Type B pancreatic cell (in vitro differentiated cells): Measurements from ENCODE around the gene CD52. TPM values are rescaled to one million over a fixed set of nuclear protein-coding genes. Genes with fewer than 3 reads are reported as not detected.
A peak's percentile ranks its signal among the peaks of the same experiment; 100 is the strongest.

ENCODE experiments used
- DNase-seq: peaks from one replicate; pipeline ENCODE4 v3.0.0; 2021; ENCODE audit warnings: mixed read lengths; ENCODE audit not compliant: unreplicated experiment; ENCODE audit errors: extremely low spot score
- H3K27ac Mint-ChIP-seq: 2 replicates; pipeline ENCODE4 v1.8.0; 2021; ENCODE audit warnings: mild to moderate bottlenecking, mixed read lengths
- H3K27me3 Mint-ChIP-seq: 2 replicates; pipeline ENCODE4 v1.8.0; 2021; ENCODE audit warnings: mixed read lengths
- H3K36me3 Mint-ChIP-seq: 2 replicates; pipeline ENCODE4 v1.8.0; 2021; ENCODE audit warnings: mixed read lengths
- H3K4me1 Mint-ChIP-seq: one replicate; pipeline ENCODE4 v1.8.0; 2021; ENCODE audit warnings: mixed read lengths; ENCODE audit not compliant: unreplicated experiment
- H3K4me3 Mint-ChIP-seq: 2 replicates; pipeline ENCODE4 v1.8.0; 2021; ENCODE audit warnings: mild to moderate bottlenecking, mixed read lengths
- H3K9me3 Mint-ChIP-seq: 2 replicates; pipeline ENCODE4 v1.8.0; 2021; ENCODE audit warnings: mixed read lengths
- total RNA-seq: library from RNA; stranded (reverse); gene quantifications from 2 replicates; pipeline ENCODE4 v1.2.1, GENCODE V29; 2021; ENCODE audit warnings: low replicate concordance
- TF ChIP-seq, protein P1 (sequence below): fragments of 200-600 bp; sonication (generic); conservative IDR thresholded peaks from 2 replicates; pipeline ENCODE4 v1.5.0; 2021; ENCODE audit warnings: antibody characterized with exemption, mild to moderate bottlenecking

CD52 gene
- total RNA-seq, 1 donor from 2014 or later, result 0.75 TPM

DNA sequence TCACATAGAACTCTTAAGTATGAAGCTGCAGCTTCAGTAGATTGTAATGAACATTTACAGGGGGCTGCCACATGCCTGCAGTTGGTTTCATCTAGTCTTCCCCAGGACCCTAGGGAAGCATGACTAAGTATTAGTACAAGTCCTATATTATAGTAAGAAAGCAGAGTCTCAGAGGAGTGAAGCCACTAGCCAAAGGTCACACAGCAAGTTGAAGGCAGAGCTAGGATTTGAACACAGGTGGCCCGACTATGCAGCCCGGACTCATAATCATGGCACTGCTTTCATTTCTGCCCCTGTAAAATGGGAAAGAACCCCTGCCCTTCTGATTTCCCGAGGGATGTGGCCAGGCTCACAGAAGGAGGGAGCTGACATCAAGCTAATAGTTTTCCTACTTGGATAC, 44.6 kb downstream of the CD52 start:
- no peak for DNase-seq
- H3K36me3 Mint-ChIP-seq, result no peaks in the 10 kb centered on the region
- TF ChIP-seq, protein P1, sequence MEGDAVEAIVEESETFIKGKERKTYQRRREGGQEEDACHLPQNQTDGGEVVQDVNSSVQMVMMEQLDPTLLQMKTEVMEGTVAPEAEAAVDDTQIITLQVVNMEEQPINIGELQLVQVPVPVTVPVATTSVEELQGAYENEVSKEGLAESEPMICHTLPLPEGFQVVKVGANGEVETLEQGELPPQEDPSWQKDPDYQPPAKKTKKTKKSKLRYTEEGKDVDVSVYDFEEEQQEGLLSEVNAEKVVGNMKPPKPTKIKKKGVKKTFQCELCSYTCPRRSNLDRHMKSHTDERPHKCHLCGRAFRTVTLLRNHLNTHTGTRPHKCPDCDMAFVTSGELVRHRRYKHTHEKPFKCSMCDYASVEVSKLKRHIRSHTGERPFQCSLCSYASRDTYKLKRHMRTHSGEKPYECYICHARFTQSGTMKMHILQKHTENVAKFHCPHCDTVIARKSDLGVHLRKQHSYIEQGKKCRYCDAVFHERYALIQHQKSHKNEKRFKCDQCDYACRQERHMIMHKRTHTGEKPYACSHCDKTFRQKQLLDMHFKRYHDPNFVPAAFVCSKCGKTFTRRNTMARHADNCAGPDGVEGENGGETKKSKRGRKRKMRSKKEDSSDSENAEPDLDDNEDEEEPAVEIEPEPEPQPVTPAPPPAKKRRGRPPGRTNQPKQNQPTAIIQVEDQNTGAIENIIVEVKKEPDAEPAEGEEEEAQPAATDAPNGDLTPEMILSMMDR, result no peak
- H3K4me3 Mint-ChIP-seq, result peak overlapping the region; percentile 0
- peaks cover 8% of the 10 kb centered on the region for H3K4me1 Mint-ChIP-seq
- peaks cover 69% of the 10 kb centered on the region for H3K27me3 Mint-ChIP-seq
- no peak overlapping the region for H3K27ac Mint-ChIP-seq
- H3K9me3 Mint-ChIP-seq, result no peaks in the 10 kb centered on the region

DNA sequence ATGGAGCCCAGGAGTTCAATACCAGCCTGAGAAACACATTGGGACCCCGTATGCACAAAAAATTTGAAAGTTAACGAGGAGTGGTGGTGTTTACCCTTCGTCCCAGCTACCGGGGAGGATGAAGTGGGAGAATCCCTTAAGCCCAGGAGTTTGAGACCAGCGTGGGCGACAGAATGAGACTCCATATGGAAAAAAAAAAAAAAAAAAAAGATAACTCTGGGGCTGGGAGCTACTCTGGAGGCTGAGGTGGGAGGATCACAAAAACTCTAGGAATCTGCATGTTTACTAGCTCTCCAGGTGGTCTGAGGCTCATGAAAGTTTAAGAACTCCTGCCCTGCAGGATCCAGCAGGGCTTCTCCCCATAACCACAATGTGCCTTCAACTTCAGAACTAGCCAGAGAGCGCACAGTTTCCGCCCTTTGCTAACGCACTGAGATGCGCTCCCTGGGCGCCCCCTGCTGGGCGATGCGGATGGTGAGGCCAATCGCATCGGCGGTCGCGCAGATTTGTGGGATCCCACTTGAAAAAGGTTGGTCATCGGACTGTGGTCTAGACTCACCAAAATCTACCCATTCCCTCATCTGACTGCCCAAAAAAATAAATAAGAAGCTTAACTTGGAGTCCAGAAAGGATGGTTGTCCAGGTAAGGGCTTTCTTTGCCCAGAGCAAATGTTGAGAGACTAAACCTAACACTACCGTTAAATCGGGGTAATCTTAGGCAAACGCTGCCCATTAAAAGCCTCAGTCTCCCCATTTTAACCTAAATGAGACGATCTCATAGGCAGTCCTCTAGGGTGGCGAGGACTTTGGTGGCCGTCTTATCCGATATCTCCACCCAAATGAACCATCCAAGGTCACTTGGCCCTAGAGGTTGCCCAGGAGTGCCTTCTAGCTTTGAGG, 46.0 kb downstream of the CD52 start:
- Mint-ChIP-seq H3K9me3 (no peaks in the 10 kb centered on the region), H3K36me3 (no peaks in the 10 kb centered on the region), H3K4me3 (no peak overlapping the region), H3K27ac (no peak overlapping the region), H3K4me1 (peaks cover 8% of the 10 kb centered on the region), H3K27me3 (peaks cover 63% of the 10 kb centered on the region)
- DNase-seq, result peak; percentile 89
- TF ChIP-seq, protein P1, result peak; percentile 97

DNA sequence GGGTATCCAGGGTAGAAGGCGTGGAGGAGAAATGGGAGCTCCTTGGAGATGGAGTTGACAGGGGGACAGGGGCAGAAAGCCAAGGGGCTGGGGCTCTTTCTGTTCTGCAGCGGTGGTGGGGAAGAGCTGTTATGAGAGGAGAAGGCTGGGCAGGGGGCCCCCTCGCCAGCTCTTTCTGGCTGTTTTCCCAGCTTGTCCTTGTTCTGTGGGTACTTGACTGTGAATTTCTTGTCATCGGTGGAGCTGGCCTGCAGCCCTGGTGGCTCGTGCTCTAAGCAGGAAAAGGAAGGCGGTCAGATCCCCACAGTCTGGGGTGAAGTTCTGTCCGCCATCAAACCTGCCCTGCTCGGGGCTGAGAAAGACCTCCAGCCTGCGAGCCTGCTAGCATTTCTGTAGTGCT, 47.2 kb downstream of the CD52 start:
- TF ChIP-seq, protein P1, result no peak
- peaks cover 51% of the 10 kb centered on the region for H3K27me3 Mint-ChIP-seq

DNA sequence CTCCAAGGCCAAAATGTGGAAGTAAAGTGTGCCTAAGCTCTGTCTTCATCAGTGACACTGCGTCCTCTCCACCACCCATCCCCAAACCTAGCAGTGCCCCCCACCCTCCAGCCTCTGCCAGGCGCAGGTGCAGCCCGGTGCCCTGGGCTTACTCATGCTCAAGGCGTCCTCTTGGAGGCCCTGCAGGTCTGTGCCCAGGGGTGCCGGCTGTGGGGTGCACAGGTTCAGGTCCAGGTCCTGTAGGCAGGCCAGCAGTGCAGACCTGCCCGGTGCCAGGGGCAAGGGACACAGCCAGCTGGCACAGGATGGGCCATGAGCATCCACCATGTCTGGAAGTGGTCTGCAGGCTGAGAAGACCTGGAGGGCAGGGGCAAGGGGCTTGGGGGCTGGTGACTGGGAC, 49.7 kb downstream of the CD52 start:
- H3K27ac Mint-ChIP-seq, result no peak overlapping the region
- H3K27me3 Mint-ChIP-seq, result peaks cover 30% of the 10 kb centered on the region
- no peak overlapping the region for H3K4me3 Mint-ChIP-seq
- no peak for DNase-seq
- peaks cover 4% of the 10 kb centered on the region for H3K9me3 Mint-ChIP-seq
- TF ChIP-seq, protein P1, result no peak
- no peaks in the 10 kb centered on the region for H3K36me3 Mint-ChIP-seq
- H3K4me1 Mint-ChIP-seq, result peaks cover 4% of the 10 kb centered on the region

More for the DNA sequence above, 47.2 kb downstream of the CD52 start:
- Mint-ChIP-seq H3K9me3 (no peaks in the 10 kb centered on the region), H3K4me3 (no peak overlapping the region), H3K27ac (no peak overlapping the region), H3K4me1 (peaks cover 8% of the 10 kb centered on the region), H3K36me3 (no peaks in the 10 kb centered on the region)
- no peak for DNase-seq

DNA sequence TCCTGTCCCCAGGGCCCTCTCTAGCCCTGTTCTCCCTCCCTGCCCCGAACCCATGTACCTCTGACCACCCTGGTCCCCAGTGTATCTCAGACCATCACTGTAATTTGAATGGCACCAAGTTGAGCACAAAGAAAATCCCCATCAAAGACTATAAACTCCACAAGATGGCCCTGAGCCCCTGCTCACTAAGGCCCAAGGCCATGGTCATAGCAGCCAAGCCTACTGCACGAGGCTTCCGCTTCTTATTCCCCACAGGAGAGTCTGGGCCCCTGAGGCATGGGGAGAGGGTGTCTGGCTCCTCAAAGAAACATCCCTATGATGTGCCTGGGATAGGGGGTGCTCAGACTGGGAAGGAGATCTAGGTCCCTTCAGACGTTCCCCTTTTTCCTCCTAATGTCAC, 50.2 kb downstream of the CD52 start:
- no peak overlapping the region for H3K27ac Mint-ChIP-seq

More for the DNA sequence above, 50.2 kb downstream of the CD52 start:
- H3K4me1 Mint-ChIP-seq, result peaks cover 4% of the 10 kb centered on the region
- H3K27me3 Mint-ChIP-seq, result peaks cover 27% of the 10 kb centered on the region
- no peak overlapping the region for H3K4me3 Mint-ChIP-seq
- peaks cover 4% of the 10 kb centered on the region for H3K9me3 Mint-ChIP-seq
- TF ChIP-seq, protein P1, result no peak
- H3K36me3 Mint-ChIP-seq, result no peaks in the 10 kb centered on the region
- no peak for DNase-seq
